Gastroesophageal sphincter (tissue), 3 donors: Measurements from ENCODE around the gene NIPAL4.
A peak's percentile ranks its signal among the peaks of the same experiment; 100 is the strongest.

Experiments used
- EP300 ChIP-seq: sonication (generic); formaldehyde crosslinking; IDR thresholded peaks from one replicate; pipeline ENCODE4 v1.6.1; 2017; ENCODE audit warnings: antibody characterized with exemption, mild to moderate bottlenecking
- POLR2A ChIP-seq, 2 donors: fragments of 450-650 bp; IDR thresholded peaks; one replicate each; pipeline ENCODE4 v1.6.1; 2017; ENCODE audit warnings: antibody characterized with exemption in 2 of 2, mild to moderate bottlenecking in 2 of 2, moderate library complexity in 1 of 2
- POLR2AphosphoS5 ChIP-seq: sonication (generic); formaldehyde crosslinking; IDR thresholded peaks from one replicate; pipeline ENCODE4 v1.6.1; 2017; ENCODE audit warnings: antibody characterized with exemption
- TF ChIP-seq, protein P1 (sequence below), 4 experiments: fragments of 200-600 bp in 2 of 4; fragments of 450-650 bp in 2 of 4; sonication (generic) in 1 of 4; IDR thresholded peaks; one replicate each; pipeline ENCODE4 v1.5.1; 2017 to 2019; ENCODE audit warnings: antibody characterized with exemption in 4 of 4, mild to moderate bottlenecking in 2 of 4, moderate library complexity in 2 of 4

- TF ChIP-seq, protein P1, sequence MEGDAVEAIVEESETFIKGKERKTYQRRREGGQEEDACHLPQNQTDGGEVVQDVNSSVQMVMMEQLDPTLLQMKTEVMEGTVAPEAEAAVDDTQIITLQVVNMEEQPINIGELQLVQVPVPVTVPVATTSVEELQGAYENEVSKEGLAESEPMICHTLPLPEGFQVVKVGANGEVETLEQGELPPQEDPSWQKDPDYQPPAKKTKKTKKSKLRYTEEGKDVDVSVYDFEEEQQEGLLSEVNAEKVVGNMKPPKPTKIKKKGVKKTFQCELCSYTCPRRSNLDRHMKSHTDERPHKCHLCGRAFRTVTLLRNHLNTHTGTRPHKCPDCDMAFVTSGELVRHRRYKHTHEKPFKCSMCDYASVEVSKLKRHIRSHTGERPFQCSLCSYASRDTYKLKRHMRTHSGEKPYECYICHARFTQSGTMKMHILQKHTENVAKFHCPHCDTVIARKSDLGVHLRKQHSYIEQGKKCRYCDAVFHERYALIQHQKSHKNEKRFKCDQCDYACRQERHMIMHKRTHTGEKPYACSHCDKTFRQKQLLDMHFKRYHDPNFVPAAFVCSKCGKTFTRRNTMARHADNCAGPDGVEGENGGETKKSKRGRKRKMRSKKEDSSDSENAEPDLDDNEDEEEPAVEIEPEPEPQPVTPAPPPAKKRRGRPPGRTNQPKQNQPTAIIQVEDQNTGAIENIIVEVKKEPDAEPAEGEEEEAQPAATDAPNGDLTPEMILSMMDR (IDR thresholded peaks at IDR 0.05), result no peak
- TF ChIP-seq POLR2AphosphoS5 (peak; percentile 28), POLR2A (IDR thresholded peaks at IDR 0.05) (no peak), EP300 (no peak)
Observed at GRCh38 chr5:157459715-157460599, at the start of gene NIPAL4.
